22Rv1 (cell line): ENCODE data around the gene FIGNL2.

Source experiments
- CTCF ChIP-seq: fragments of 450-650 bp; IDR thresholded peaks from 2 replicates; pipeline ENCODE4 v1.5.1; 2017; ENCODE audit warnings: mild to moderate bottlenecking
- ZFX ChIP-seq: fragments of 450-650 bp; IDR thresholded peaks from 2 replicates; pipeline ENCODE4 v1.6.1; 2017; ENCODE audit warnings: antibody characterized with exemption, borderline replicate concordance

- TF ChIP-seq CTCF = no peak
- TF ChIP-seq ZFX = no peak
Observed at GRCh38 chr12:51825216-51825615, 23.3 kb downstream of the FIGNL2 start.
